Skeletal muscle tissue (tissue), 4 donors: ENCODE measurements around the gene TAF4. TPM values are rescaled to one million over a fixed set of nuclear protein-coding genes. Genes with fewer than 3 reads are reported as not detected.
"Not testable (repeated sequence)": the region's sequence is repeated elsewhere in the genome, so short reads cannot be mapped to it uniquely, and the experiment has no call there.

Source experiments
- H3K27ac ChIP-seq: one replicate; pipeline ENCODE4 v1.7.0; 2013; ENCODE audit warnings: mild to moderate bottlenecking, low read depth, low read length, inconsistent platforms
- H3K27me3 ChIP-seq, 3 donors: one replicate each; pipeline ENCODE4 v1.7.0; 2013; ENCODE audit warnings: low read length in 3 of 3; ENCODE audit not compliant: control insufficient read depth in 3 of 3, insufficient read depth in 3 of 3
- H3K36me3 ChIP-seq, 3 donors: one replicate each; pipeline ENCODE4 v1.7.0; 2013; ENCODE audit warnings: low read length in 3 of 3; ENCODE audit not compliant: control insufficient read depth in 3 of 3, insufficient read depth in 3 of 3
- H3K4me1 ChIP-seq, 3 donors: one replicate each; pipeline ENCODE4 v1.7.0; 2013; ENCODE audit warnings: low read length in 3 of 3, mild to moderate bottlenecking in 3 of 3; ENCODE audit not compliant: control insufficient read depth in 3 of 3, insufficient read depth in 3 of 3
- H3K4me3 ChIP-seq, 3 donors: one replicate each; pipeline ENCODE4 v1.7.0; 2013; ENCODE audit warnings: low read length in 3 of 3
- H3K9ac ChIP-seq, 3 donors: one replicate each; pipeline ENCODE4 v1.7.0; 2013; ENCODE audit warnings: low read length in 3 of 3, mild to moderate bottlenecking in 3 of 3, moderate library complexity in 2 of 3, low read depth in 1 of 3
- H3K9me3 ChIP-seq, 3 donors: one replicate each; pipeline ENCODE4 v1.7.0; 2013; ENCODE audit warnings: low read length in 3 of 3; ENCODE audit not compliant: control insufficient read depth in 3 of 3
- total RNA-seq: library from RNA; depleted of rRNA; stranded (reverse); fragments of >200 nt; gene quantifications from one replicate; pipeline ENCODE4 v1.2.3, GENCODE V29; 2014
- donor health status: Osteomylitis.

Gene TAF4
- total RNA-seq, 1 donor from 2014 or later: 4.2 TPM

- Histone ChIP-seq H3K27ac (no peak overlapping the region), H3K36me3 (no peaks in the 10 kb centered on the region), H3K9ac (no peak overlapping the region), H3K9me3 (peaks cover 2 to 12% (median 4%) of the 10 kb centered on the region in 3 donors), H3K4me1 (no peaks in the 10 kb centered on the region), H3K27me3 (peaks cover 0 to 8% (median 8%) of the 10 kb centered on the region in 3 donors), H3K4me3 (no peak overlapping the region)
Observed at GRCh38 chr20:62097881-62098407, 32.3 kb upstream of the TAF4 start.

DNA sequence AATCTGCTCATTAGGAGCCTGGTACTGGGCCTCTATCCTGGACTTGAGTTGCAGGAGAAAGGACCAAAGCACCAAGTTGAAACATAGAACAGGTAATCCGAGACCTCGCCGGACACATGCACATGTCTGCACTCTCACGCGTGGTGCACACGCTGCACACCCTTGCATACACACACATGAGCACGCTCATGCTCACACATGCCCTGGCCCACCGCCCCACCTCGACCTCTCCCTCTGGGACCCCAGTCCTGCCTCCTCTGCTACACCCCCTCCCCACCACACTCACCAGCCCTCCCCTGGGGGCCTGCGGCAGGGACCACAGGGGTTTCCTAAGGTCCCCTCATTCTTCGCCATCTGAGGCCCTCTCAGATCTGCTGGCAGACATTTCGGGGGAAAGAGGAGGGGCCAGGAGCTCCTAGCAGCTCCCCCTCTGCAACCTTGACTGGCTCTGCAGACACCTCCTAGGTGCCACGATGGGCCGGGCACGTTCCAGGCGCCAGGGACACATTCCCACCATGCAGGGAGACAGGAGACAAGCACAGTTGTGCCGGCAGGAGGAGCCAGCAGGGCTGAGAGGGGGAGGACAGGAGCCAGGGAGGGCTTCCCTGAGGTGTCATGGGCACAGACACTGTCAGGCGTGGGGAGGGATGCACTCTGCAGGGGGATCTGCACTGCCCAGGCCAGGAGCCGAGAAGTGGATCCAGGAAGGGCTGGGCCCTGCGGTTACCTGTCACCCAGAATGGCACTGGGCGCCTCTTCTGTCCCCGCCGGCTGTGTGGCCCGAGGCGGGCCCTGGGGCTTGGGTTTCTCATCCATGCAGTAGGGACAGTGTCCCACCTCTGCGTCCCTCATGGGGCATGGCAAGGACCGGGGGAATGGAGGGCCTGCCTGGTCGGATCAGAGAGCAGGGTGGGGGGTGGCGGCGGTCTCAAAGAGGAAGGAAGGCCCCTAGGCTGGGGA lies 31.0 kb upstream of the TAF4 start:
- Histone ChIP-seq H3K36me3 (no peaks in the 10 kb centered on the region), H3K9me3 (peaks cover 2 to 9% (median 4%) of the 10 kb centered on the region in 3 donors), H3K27ac (no peak overlapping the region), H3K4me3 (no peak overlapping the region), H3K9ac (no peak overlapping the region), H3K27me3 (peaks cover 0 to 8% (median 6%) of the 10 kb centered on the region in 3 donors), H3K4me1 (no peaks in the 10 kb centered on the region)

- no peak overlapping the region for H3K27ac ChIP-seq
Observed at GRCh38 chr20:62089393-62089792, 23.7 kb upstream of the TAF4 start.

GRCh38 chr20:62088258-62089127 lies 22.8 kb upstream of the TAF4 start:
- Histone ChIP-seq H3K27ac (no peak overlapping the region), H3K4me1 (peaks cover 0 to 13% (median 8%) of the 10 kb centered on the region in 3 donors), H3K9ac (no peak overlapping the region), H3K9me3 (no peaks in the 10 kb centered on the region), H3K27me3 (peaks cover 10 to 17% (median 11%) of the 10 kb centered on the region in 3 donors), H3K4me3 (no peak overlapping the region), H3K36me3 (no peaks in the 10 kb centered on the region)

More at GRCh38 chr20:62089393-62089792, 23.7 kb upstream of the TAF4 start:
- H3K27me3 ChIP-seq: peaks cover 11 to 17% (median 12%) of the 10 kb centered on the region in 3 donors
- H3K4me3 ChIP-seq: no peak overlapping the region
- no peak overlapping the region for H3K9ac ChIP-seq
- peaks cover 0 to 13% (median 8%) of the 10 kb centered on the region in 3 donors for H3K4me1 ChIP-seq
- no peaks in the 10 kb centered on the region for H3K36me3 ChIP-seq
- no peaks in the 10 kb centered on the region for H3K9me3 ChIP-seq

- Histone ChIP-seq H3K27ac (no peak overlapping the region), H3K9ac (no peak overlapping the region), H3K27me3 (peaks cover 10 to 17% (median 11%) of the 10 kb centered on the region in 3 donors), H3K36me3 (no peaks in the 10 kb centered on the region), H3K9me3 (no peaks in the 10 kb centered on the region), H3K4me3 (no peak overlapping the region), H3K4me1 (peaks cover 0 to 13% (median 8%) of the 10 kb centered on the region in 3 donors)
Observed at GRCh38 chr20:62087632-62088031, 22.0 kb upstream of the TAF4 start.

DNA sequence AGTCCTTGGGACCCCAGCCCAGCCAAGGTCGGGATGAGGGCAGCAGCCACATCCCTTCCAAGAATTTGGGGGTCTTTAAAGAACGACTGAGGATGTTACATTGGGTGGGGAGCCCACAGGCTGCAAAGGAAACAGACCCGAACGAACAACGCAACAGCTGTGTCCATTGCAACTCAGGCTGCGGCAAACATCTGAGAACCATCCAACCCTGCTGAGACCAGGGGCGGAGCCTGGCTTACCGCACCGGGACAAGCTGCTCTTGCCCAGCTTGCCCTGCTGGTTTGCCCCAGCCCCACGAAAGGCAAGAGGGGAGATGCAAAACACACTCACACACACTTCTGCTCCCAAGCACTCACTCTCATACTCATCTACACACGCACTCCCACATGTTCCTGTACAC lies 21.5 kb upstream of the TAF4 start:
- Histone ChIP-seq H3K36me3 (no peaks in the 10 kb centered on the region), H3K9ac (no peak overlapping the region), H3K9me3 (no peaks in the 10 kb centered on the region), H3K27me3 (peaks cover 10 to 17% (median 11%) of the 10 kb centered on the region in 3 donors), H3K4me3 (peak overlapping the region in 1 of 3 donors; percentile 13), H3K4me1 (peaks cover 0 to 13% (median 8%) of the 10 kb centered on the region in 3 donors), H3K27ac (no peak overlapping the region)

GRCh38 chr20:62085206-62085605 lies 19.5 kb upstream of the TAF4 start:
- Histone ChIP-seq H3K27me3 (peaks cover 10 to 13% (median 11%) of the 10 kb centered on the region in 3 donors), H3K4me1 (peaks cover 7 to 21% (median 15%) of the 10 kb centered on the region in 3 donors)

DNA sequence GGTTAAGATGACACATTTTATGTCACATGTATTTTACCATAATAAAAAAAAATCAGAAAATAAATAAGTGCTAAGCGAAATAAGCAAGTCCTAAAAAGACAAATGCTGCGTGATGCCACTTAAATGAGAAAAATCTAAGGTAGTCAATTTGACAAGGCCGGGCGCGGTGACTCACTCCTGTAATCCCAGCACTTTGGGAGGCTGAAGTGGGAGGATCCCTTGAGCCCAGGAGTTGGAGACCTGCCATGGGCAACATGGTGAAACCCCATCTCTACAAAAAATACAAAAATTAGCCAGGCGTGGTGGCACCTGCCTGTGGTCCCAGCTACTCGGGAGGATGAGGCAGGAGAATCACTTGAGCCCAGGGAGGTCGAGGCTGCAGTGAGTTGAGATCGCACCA lies 18.5 kb upstream of the TAF4 start:
- not testable (repeated sequence) for H3K9ac ChIP-seq, H3K9me3 ChIP-seq, H3K36me3 ChIP-seq, H3K27ac ChIP-seq, H3K4me3 ChIP-seq
- H3K27me3 ChIP-seq: peaks cover 10 to 13% (median 11%) of the 10 kb centered on the region in 3 donors
- H3K4me1 ChIP-seq: peaks cover 8 to 22% (median 17%) of the 10 kb centered on the region in 3 donors

More at GRCh38 chr20:62085206-62085605, 19.5 kb upstream of the TAF4 start:
- Histone ChIP-seq H3K9ac (no peak overlapping the region), H3K27ac (no peak overlapping the region), H3K4me3 (no peak overlapping the region), H3K36me3 (no peaks in the 10 kb centered on the region), H3K9me3 (no peaks in the 10 kb centered on the region)

- Histone ChIP-seq H3K27me3 (peaks cover 10 to 13% (median 10%) of the 10 kb centered on the region in 3 donors), H3K36me3 (no peaks in the 10 kb centered on the region), H3K9ac (no peak overlapping the region), H3K9me3 (no peaks in the 10 kb centered on the region), H3K27ac (no peak overlapping the region), H3K4me1 (peaks cover 8 to 19% (median 15%) of the 10 kb centered on the region in 3 donors), H3K4me3 (no peak overlapping the region)
Observed at GRCh38 chr20:62083312-62083711, 17.6 kb upstream of the TAF4 start.
